ENCODE results near the gene LDLRAD3.

- no peak for TF ChIP-seq POLR2A (IDR thresholded peaks at IDR 0.05)
- TF ChIP-seq, protein P1, sequence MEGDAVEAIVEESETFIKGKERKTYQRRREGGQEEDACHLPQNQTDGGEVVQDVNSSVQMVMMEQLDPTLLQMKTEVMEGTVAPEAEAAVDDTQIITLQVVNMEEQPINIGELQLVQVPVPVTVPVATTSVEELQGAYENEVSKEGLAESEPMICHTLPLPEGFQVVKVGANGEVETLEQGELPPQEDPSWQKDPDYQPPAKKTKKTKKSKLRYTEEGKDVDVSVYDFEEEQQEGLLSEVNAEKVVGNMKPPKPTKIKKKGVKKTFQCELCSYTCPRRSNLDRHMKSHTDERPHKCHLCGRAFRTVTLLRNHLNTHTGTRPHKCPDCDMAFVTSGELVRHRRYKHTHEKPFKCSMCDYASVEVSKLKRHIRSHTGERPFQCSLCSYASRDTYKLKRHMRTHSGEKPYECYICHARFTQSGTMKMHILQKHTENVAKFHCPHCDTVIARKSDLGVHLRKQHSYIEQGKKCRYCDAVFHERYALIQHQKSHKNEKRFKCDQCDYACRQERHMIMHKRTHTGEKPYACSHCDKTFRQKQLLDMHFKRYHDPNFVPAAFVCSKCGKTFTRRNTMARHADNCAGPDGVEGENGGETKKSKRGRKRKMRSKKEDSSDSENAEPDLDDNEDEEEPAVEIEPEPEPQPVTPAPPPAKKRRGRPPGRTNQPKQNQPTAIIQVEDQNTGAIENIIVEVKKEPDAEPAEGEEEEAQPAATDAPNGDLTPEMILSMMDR (IDR thresholded peaks at IDR 0.05), result no peak
These were observed 15.0 kb upstream of the LDLRAD3 start for GRCh38 chr11:35928688-35929395.

All from adrenal gland (tissue), 5 donors.